GM12801 (cell line): ENCODE measurements around the gene SS18.

ENCODE experiments used
- CTCF ChIP-seq: IDR thresholded peaks from one replicate; pipeline ENCODE4 v1.5.1; 2011; ENCODE audit warnings: control low read depth; ENCODE audit not compliant: insufficient read length; ENCODE audit errors: extremely low read depth

SS18 gene

GRCh38 chr18:26059357-26059756 lies 31.1 kb downstream of the SS18 start:
- no peak for TF ChIP-seq CTCF

GRCh38 chr18:26057344-26057773 lies 33.1 kb downstream of the SS18 start:
- TF ChIP-seq CTCF = no peak

- no peak for TF ChIP-seq CTCF
These were observed 34.1 kb downstream of the SS18 start for GRCh38 chr18:26056291-26056690.

GRCh38 chr18:26052505-26052904 lies 37.9 kb downstream of the SS18 start:
- TF ChIP-seq CTCF = no peak

- TF ChIP-seq CTCF = no peak
These were observed 38.6 kb downstream of the SS18 start for GRCh38 chr18:26051843-26052242.

GRCh38 chr18:26046419-26047077 lies 43.9 kb downstream of the SS18 start:
- no peak for TF ChIP-seq CTCF

GRCh38 chr18:26044807-26045206 lies 45.6 kb downstream of the SS18 start:
- no peak for TF ChIP-seq CTCF
